CD4-positive, alpha-beta T cell treated with Interleukin-6 at 100 ng/mL for 8 hours (primary cell): ENCODE data around the gene UBA6.
"Not testable (repeated sequence)": the region's sequence is repeated elsewhere in the genome, so short reads cannot be mapped to it uniquely, and the experiment has no call there.

Experiments
- DNase-seq: peaks from one replicate; pipeline ENCODE4 v3.0.0-alpha.2; 2020; ENCODE audit warnings: mixed read lengths, low spot score

Gene UBA6

GRCh38 chr4:67713529-67714247 lies 12.7 kb upstream of the UBA6 start:
- DNase-seq, result no peak

GRCh38 chr4:67712650-67713528 lies 11.9 kb upstream of the UBA6 start:
- DNase-seq, result no peak

- DNase-seq, result no peak
Observed at GRCh38 chr4:67712000-67712625, 11.2 kb upstream of the UBA6 start.

- DNase-seq, result not testable (repeated sequence)
Observed at GRCh38 chr4:67706682-67707081, 5.7 kb upstream of the UBA6 start.

DNA sequence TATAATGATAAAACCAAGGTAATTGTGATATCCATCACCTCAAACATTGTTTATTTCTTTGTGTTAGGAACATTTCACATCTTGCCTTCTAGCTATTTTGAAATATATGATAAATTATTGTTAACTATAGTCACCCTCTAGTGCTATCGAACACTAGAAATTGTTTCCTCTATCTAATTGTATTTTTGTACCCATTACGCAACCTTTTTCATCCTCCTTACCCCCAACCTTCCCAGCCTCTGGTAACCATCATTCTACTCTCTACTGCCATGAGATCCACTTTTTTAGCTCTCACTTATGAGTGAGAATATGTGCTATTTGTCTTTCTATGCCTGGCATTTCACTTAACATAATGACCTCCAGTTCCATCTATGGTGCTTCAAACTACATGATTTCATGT lies 3.9 kb upstream of the UBA6 start:
- no peak for DNase-seq

DNA sequence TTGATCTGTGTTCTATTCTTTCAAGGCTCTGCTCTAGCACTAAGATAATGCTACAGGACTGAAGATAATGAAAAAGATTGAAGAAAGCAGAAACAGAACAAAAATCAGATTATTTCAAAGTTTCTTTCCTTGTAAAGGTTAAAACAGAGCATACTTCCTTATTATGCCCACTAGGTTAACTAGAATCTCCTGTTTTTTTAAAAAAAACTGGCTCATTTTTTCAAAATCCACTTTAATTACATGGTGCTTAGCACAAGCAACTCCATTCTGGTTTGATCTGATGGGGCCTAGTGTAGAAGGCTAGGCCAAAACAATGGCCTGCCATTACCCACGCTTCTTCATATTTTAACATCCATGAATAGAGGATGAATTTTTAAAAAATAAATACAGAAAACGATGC lies 1.2 kb upstream of the UBA6 start:
- DNase-seq, result no peak

DNA sequence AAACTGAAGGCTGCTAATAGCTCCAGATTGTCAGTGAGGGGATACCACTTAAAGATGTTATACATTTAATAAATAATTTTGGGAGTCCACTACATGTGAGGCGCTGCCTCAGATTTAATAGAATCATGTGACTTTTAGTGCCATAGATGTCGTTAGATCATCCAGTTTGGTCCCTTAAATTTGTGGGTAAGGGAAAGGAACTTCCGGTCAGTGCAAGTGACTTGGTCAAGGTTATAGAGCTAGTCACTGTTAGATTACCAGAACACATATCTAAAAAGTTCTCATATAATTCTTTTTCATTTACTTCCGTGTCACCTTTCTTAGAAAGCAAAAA lies 529 bp upstream of the UBA6 start:
- no peak for DNase-seq

DNA sequence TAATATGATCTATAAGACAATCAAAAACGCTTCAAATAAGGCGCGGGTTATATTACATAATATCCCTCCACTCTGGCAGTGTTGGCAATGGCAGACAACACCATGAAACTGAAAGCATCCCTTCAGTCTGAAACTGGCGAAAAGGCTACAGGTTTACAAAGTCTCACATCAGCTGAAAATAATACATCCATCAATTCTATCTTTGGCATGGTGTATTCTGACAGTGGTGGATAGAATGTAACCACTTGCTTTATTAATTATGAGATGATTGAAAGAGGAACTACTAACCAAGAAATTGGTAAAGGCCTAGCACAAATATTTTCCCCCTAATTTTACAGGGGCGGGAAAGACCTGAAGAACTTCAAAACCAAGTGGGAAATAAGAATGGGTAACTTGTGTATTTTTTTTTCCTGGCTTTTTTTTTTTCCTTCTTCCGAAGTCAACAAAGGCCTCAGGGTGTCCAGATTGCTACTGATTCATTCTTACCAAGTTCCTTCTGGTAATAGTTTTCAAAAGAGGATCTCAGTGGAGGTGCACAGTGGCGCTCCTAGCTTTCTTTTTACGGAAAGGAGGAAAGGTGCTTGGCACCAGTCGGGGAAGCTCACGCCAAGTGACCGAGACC lies 728 bp downstream of the UBA6 start:
- DNase-seq, result no peak

DNA sequence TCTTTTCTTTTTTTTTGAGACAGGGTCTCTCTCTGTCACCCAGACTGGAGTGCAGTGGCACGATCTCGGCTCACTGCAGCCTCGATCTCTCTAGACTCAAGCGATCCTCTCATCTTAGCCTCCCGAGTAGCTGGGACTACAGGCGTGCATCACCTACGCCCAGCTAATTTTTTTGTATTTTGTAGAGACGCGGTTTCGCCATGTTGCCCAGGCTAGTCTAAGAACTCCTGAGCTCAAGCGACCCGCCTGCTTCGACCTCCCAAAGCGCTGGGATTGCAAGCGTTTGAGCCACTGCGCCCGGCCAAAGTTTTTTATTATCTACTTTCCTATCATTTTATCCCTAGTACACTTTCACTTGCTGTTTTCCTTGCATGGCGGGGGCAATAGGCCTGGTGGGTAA lies 1.4 kb downstream of the UBA6 start:
- DNase-seq, result no peak

- DNase-seq, result no peak
Observed at GRCh38 chr4:67697860-67698687, 2.9 kb downstream of the UBA6 start.

- no peak for DNase-seq
Observed at GRCh38 chr4:67696061-67696460, 4.9 kb downstream of the UBA6 start.

DNA sequence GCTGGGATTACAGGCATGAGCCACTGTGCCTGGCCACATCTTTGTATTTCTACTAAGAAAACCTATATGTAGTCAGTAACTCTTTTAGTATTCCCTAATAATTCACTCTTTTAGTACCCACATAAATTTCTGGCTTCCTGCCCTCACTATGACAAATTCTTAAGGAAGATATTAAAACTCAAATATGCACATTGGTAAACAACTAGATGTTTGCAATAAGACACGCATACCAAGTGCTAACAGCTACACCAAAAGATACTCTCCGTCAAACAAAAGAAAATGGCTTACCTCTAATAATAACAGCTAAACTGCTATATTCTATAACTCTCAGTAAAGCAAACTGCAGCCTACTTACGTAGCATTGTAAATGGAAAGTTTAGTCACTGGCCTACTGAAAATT lies 6.3 kb downstream of the UBA6 start:
- no peak for DNase-seq

GRCh38 chr4:67691328-67691727 lies 9.6 kb downstream of the UBA6 start:
- no peak for DNase-seq

GRCh38 chr4:67687636-67688035 lies 13.3 kb downstream of the UBA6 start:
- DNase-seq, result no peak

DNA sequence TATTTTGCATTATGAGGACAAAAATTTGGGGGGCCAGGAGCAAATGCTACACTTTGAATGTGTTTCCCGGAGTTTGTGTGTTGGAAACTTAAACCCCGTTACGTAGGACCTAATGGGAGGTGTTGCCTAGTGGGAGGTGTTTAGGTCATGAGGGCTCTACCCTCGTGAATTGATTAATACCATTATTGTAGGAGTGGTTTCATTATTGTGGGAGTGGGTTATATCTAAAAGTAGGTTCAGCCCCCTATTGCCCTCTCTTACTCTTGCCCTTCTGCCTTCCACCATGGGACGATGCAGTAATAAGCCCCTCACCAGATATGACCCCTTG lies 15.5 kb downstream of the UBA6 start:
- DNase-seq, result no peak

DNA sequence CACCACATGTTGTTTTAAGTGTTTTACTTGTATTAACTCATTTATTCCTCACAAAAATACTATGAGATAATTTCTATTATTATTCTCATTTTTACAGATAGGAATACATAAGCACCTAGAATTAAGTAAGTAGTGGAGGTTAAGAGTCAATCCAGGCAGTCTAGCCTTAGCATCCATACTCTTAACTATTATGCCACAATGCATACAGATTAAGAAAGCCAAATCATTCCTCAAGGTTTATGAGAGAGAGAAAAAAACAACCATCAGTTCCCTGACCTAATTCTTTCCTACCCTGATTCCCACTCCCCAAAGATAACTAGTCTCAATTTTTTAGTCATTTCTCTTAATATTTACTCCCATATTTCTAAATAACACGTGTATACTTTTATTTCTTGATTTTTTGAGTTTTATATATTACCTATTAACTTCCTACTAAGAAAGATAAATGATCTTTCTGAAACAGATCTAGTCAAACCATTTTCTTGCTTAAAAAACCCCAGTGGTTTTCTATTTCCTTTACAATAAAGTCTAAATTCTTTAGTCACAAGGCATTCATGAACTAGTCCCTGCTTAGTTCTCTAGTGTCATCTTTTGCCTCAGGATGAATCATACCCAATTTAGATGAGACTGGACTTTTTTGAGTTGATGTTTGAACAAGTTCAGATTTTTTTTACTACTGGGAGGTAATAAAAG lies 16.0 kb downstream of the UBA6 start:
- DNase-seq, result no peak

DNA sequence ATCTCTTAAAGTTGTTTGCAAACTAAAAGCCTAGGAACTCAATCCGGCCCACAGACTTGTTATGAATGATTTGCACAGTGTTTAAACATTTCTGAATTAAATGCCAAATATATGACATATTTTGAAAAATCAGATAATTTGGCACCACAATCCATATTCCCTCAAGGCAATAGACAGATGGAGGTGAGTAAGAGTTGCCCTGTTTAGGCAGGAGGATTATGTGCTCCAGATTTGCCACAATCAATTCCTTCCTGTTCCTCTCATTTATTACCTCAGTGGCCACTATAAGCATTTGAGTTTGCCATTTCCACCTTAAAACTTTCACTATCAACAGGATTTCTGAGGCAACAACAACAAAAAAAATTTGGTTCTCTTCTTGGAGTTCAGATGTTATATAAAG lies 18.7 kb downstream of the UBA6 start:
- DNase-seq, result no peak

DNA sequence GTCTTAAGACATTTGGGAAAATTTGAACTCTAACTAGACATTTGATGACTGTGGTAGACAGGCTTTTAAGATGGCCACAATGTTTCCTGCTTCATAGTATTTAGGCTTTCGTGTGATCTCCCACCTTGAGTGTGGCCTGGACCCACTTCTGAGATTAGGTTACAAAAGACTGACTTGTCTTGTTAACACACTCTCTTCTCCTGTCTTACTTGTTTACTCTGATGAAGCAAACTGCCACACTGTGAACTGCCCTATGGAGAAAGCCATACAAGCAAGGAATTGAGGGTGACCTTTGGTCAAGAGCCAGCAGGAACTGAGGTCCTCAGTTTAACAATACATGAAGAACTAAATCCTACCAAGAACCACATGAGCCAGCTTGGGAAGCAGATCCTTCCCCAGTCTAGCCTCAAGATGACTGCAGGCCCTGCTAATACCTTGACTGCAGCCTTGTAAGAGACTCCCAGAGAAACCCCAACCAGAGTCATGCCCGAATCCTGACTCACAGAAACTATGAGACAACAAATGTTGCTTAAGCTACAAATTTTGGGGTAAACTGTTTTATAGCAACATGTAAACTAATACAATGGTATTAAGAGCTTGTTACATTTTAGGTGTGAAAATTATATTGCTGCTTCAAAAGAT lies 20.3 kb downstream of the UBA6 start:
- DNase-seq, result no peak

- DNase-seq, result no peak
Observed at GRCh38 chr4:67678612-67679011, 22.3 kb downstream of the UBA6 start.

- no peak for DNase-seq
Observed at GRCh38 chr4:67674098-67674497, 26.9 kb downstream of the UBA6 start.

GRCh38 chr4:67668315-67668714 lies 32.6 kb downstream of the UBA6 start:
- DNase-seq, result no peak
